GM12872 (cell line): ENCODE data around the gene GMPR.
A peak's percentile ranks its signal among the peaks of the same experiment; 100 is the strongest.

ENCODE experiments used
- TF ChIP-seq, protein P1 (sequence below): IDR thresholded peaks from 3 replicates; pipeline ENCODE4 v1.5.1; 2011; ENCODE audit warnings: low read depth, mild to moderate bottlenecking, low read length, moderate library complexity; ENCODE audit not compliant: insufficient read depth

GMPR gene

DNA sequence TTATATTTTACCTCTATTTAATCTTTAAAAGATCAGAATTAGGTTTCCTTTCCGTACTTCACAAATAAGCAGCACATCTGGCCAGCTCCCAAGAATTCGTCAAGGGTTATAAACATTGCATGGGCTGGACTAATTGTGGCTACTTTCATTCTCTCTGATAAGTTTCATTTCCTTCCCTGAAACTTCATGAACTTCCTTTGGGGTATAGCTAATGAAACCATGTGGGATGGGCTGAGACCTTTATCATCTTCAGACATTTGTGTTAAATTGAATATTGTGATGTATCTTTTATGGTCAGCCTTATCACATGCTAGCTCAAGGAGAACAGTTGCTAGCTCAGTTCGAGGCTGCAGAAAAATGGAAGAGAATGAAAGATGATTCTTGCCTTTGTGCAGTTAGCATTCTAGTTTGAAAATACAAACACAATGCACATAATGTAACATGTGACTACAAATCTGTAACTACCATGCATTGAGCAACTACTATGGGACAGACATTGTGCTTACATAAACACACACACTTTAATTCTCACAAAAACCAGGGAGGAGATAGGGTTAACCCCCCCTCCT is 1.7 kb upstream of the GMPR start:
- TF ChIP-seq, protein P1, sequence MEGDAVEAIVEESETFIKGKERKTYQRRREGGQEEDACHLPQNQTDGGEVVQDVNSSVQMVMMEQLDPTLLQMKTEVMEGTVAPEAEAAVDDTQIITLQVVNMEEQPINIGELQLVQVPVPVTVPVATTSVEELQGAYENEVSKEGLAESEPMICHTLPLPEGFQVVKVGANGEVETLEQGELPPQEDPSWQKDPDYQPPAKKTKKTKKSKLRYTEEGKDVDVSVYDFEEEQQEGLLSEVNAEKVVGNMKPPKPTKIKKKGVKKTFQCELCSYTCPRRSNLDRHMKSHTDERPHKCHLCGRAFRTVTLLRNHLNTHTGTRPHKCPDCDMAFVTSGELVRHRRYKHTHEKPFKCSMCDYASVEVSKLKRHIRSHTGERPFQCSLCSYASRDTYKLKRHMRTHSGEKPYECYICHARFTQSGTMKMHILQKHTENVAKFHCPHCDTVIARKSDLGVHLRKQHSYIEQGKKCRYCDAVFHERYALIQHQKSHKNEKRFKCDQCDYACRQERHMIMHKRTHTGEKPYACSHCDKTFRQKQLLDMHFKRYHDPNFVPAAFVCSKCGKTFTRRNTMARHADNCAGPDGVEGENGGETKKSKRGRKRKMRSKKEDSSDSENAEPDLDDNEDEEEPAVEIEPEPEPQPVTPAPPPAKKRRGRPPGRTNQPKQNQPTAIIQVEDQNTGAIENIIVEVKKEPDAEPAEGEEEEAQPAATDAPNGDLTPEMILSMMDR, result no peak

DNA sequence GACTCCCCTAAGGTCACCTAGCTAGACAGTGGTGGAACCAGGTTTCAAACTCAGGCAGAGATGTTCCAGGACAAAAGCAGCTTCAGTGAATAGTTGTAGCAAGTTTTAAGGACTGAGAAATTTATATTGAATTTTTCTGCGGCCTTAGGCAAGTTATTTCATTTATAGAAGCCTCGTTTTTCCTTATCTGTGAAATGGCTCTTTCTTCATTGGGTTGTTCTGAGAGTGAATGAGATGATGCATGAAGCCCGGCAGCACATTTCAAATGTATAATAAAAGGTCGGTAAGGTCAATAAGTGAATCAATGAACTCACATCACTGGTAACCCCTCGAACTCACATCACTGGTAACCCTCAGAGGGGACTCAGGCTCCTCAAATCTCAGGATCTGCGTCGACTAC is 1.1 kb upstream of the GMPR start:
- TF ChIP-seq, protein P1, result no peak

DNA sequence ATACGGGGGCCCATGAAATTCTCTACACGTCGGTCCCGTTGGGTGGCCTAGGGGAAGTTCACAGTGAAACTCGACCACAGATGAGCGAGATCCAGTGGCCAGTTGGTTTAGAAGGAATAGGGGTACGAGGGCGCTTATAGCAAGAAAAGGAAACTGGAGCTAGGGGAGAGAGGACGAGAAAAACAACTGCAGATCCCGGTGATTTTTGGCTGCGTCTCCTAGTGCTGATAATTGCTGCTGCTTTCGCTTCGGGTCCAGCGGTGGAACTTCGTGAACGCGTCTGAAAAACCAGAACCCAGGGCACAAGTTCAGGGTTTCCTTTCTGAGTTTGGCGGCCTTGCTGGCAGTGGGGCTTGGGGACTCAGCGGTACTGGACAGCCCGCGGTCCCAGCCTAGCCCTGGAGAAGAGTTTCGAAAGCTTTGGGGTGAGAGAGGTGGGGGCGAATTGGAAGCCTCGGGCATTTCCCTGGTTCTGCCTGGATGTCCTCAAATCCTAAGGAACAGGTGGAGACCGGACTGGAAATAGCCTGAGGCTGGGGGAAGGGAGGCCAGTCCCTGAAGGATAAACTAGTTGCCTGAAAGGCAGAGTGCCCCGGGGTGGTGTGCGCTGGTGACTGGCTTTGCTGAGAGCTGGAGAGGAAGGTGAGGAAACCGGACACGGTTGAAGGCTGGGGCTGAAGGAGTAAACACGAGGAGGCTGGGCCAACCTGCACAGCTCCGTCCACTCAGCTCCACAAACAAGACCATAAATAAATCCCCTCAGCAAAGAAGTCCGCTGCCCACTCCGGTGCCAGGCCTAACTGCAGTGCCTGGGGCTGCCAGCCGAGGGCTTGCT is 793 bp downstream of the GMPR start:
- TF ChIP-seq, protein P1, result no peak; the same call in 2 of the 3 replicates

DNA sequence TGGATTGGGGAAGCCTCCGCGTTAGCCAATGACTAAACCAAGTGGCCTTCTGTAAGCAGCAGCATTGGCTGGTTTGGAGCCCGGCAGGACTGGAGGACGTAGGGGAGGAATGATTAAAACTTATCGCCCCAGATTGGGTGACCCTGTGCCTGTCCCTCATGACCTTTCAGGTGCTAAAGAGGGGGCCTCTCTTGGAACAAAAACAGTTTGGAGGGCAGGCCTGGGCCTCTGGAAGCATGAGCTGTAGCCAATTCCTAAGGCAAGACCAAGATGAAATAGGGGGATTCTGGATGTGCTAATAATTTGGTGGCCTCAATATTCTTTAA is 1.4 kb downstream of the GMPR start:
- TF ChIP-seq, protein P1, result peak; percentile 40; the same call in 1 of the 3 replicates

DNA sequence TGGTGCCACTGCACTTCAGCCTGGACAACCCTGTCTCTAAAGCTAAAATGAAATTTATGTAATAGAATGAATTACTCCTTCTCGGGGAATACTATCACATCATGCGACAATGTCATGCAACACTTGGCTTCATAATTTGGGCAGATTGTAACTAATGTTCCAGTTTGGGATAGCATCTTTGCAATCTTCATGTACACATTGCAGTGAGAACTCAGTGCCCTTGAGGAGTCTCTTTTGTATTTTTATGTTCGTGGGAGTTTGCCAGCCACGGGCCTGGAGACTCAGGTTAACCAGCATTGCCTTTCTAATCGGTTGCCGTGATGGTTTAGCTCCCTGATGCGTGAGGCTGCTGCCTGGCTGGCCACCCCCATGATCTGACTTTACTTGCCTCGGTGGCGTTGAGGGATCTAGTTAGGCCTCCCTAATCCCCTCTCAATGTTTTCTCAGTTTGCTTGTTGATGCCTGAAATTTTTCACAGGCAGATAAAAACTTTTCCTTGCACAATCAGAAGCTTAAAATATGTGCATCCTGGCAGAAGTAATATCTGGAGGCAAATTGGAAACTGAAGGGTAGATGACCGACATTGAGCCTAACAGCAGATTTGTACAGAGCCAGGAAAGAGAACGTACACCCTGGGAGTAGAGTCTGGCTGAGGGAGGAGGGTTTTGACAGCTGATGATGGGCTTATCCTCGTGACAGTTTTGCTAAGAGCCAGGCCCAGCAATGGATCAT is 2.4 kb downstream of the GMPR start:
- TF ChIP-seq, protein P1, result no peak

DNA sequence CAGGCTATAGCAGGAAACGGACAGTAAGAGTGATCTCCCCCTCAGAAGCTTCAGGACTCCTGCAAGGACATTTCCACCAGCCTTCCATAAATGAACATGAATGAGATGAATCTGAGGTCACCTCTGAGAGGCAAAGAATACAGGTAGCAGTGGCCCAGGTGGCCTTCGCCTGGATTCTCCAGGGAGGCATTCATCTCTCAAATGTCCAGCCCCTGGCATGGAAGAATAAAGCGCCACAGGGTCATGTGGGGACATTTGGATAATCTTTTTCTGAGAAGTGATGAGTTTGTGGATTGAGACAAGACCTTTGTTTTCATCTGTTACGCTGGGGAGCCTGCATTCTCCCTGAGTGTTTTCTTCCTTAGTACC is 2.9 kb downstream of the GMPR start:
- TF ChIP-seq, protein P1, result no peak

DNA sequence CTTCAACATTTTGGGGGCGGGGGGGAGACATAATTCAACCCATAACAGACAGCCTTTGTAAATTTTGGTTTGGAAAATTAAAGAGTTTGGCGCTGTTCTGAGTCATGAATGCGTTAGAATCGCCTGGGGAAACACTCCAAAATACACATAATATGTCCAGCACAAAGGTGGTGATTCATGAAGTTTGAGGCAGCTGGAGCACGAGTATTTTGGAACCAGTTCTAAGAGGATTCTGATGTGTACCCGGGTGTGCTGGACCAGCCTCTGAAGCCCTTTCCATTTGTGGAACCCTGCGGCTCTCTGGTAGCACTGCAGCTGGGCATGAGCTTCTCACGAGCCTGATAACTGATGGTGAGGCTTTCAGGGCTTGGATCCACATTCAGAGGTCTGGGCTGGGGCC is 4.7 kb downstream of the GMPR start:
- TF ChIP-seq, protein P1, result no peak
